Stimulated activated CD8-positive, alpha-beta memory T cell treated with anti-CD3 and anti-CD28 coated beads, Interleukin-7, amount 100 ng/mL, for 48 hours (primary cell): ENCODE results near the gene NCOA7.
A peak's percentile ranks its signal among the peaks of the same experiment; 100 is the strongest.

ENCODE experiments used
- DNase-seq, 2 donors: peaks; one replicate each; pipeline ENCODE4 v3.0.0-alpha.2; 2020; ENCODE audit warnings: low read depth in 1 of 2; ENCODE audit errors: extremely low read depth in 1 of 2

Gene NCOA7, protein sequence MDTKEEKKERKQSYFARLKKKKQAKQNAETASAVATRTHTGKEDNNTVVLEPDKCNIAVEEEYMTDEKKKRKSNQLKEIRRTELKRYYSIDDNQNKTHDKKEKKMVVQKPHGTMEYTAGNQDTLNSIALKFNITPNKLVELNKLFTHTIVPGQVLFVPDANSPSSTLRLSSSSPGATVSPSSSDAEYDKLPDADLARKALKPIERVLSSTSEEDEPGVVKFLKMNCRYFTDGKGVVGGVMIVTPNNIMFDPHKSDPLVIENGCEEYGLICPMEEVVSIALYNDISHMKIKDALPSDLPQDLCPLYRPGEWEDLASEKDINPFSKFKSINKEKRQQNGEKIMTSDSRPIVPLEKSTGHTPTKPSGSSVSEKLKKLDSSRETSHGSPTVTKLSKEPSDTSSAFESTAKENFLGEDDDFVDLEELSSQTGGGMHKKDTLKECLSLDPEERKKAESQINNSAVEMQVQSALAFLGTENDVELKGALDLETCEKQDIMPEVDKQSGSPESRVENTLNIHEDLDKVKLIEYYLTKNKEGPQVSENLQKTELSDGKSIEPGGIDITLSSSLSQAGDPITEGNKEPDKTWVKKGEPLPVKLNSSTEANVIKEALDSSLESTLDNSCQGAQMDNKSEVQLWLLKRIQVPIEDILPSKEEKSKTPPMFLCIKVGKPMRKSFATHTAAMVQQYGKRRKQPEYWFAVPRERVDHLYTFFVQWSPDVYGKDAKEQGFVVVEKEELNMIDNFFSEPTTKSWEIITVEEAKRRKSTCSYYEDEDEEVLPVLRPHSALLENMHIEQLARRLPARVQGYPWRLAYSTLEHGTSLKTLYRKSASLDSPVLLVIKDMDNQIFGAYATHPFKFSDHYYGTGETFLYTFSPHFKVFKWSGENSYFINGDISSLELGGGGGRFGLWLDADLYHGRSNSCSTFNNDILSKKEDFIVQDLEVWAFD

DNA sequence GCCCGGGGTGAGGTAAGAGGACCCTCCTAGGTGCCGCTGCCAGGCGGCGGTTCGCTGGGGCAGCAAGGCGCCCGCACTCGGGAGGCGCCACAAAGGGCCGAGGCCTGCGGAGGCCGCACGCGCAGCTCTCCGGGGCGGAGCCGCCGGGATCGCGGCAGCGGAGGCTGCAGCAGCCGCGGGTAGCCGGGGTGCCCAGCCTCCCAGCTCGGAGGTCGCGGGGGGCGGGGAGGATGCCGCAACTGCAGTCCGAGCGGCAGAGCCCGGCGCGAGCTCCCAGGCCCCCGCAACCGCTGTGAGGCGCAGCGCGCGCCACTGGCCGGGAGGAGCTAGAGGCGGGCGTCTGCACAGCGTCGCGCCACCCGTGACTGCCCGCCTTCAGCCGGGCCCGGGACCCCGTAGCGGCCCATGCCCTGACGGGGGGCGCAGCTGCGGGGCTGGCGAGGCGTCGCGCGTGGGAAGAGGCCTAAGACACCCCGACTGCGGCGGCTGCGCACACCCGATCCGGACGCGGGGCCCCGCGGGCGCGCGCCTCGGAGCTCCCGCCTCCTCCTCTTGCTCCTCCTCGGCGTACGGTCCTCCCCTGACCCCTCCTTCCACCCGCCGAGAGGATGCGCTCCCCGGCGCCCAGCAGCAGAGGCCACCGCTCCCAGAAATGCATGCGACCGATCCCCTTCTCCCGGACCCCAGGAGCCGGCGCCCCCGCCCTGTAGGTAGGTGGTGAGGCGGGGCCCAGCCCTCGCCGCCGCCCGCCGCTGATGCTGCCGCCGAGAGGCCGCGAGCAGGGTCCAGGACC, at the start of gene NCOA7:
TSS of gene NCOA7 (plus strand) at position 603 of the 793 bp plus-strand sequence. CDS start 24,395 bp downstream, outside the sequence.
- DNase-seq = peak; percentile 58 to 61

DNA sequence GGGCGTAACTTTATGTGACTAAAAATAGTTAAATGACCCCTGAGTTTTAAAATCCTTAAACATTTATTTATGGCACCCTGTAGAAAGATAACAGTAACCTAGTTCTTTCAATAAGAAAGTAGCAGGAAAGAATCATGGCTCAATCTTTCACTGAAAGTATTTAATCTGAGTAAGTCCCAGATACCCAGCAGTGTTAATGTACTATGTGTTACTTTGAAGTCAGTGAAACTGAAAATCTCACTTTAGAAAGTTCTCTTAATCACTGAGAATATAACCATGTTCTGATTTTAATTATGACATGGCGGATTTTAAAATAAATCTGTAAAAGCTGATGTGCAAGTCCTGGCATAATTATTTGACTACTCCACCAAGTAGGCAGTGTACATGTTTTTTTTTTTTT, 49.4 kb upstream of the NCOA7 start:
- no peak for DNase-seq

DNA sequence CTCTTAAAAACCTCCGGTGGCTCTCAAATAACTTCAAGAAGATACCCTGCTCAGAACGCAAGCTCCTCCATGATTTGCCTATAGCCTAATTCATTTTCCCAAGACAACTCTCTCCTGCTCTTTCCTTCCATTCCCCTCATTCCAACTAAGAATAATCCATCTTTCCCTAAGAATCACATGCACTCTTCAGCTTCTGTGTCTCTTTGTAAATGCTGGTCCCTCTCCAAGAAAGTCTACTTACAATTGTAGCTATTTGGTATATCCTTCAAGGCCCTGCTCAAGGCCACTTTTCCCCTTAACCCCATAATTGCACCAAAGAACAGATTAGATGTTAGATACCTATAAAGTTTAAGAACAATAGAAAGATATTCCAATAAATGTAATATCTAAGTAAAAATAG, 48.7 kb upstream of the NCOA7 start:
- DNase-seq = no peak

DNA sequence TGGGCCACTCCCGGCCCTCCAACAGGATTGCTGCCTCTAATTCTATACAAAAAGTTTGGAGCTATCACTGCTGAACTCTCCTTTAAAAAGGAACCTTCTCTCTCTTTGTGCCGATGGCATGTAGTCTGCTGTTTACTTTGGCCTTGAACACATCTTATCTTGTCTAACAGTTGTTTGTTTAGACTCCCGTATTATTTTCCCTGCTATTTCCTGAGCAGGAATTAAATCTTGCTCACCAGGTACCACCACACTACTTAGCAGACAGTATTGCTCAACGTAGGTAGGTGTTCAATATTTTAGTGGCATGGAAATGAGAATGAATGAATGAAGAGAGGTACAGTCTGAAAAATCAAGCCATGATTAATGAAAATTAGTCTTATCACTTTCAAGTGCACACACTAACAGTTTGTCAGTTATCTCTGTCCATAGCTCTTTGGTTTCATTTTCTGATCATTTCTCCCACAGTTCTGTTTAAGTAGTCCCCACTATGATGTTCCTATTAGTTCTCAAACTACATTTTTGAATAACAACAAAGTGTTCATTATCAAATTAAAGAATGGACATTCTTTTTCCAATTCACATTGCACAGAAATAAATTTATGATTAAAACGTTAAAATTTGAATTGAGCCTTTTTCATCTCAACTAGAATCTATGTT, 48.2 kb upstream of the NCOA7 start:
- DNase-seq = no peak

DNA sequence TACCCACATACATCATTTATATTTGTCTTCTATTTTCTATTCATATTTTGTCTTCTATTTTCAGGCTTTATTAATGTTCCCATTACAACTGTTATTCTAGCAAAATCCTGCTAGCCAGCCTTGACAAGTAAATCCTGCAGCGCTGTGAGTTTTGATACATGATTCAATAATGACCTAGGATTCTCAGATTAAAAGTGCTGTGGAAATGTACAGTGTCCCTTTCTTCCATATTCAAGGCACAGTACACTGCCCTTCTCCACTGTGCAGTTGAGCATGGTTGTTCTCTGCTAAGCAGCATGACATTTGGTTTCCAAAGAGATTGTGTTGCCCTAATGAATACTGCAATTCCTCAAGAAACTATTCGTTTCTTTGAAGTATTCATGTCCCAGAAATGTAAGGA, 47.2 kb upstream of the NCOA7 start:
- DNase-seq = no peak

DNA sequence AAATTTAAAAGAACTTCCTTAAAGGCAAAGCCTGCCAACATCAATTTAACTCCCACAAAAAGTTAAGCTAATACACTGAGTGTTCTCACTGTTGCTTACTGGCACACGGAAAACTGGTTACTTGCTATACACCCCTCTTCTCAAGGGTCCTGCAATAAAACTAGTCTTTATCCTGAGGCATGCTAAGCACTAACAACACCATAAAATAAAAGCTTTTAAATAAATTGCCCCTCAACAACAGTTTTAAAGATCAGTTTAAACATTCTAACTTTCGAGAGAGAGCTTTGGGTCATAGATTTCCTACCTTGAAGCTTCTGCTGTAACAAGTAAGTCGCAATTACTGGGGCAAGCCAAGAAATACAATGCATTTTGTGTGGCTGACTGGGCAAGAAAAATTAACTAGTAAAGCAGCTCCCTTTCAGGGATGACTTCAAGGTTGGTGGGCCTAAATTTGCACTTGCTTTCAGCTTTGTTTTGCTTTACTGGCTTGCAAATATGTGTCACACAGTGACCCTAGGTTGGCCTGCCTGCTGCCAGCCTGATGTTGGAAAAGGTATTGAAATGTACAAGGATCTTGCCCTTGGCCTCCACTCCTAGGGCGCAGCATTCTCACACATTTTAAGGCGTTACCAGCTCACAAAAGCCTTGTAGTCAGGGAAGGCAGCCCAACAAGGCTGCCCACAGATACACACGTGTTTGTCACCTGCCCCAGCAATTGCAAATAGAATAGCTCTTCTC, 45.3 kb upstream of the NCOA7 start:
- no peak for DNase-seq

DNA sequence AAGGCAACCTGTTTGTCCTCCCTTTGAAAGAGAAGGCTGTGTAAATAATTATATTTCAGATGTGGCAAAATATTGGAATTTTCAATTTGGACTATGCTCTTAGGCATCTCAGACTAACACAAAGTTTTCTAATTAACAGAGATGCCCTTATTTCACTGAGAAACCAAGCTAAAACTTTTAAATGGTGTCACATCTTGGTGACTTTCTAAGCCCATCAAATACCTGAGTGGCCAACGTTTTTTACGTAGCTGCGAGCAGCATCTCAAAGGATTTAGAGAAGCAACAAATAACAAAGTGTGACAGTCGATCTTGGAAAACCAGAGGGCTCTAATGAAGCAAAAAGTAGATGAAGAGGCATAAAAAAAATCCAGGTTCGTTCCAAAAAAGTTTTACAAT, 44.7 kb upstream of the NCOA7 start:
- no peak for DNase-seq

DNA sequence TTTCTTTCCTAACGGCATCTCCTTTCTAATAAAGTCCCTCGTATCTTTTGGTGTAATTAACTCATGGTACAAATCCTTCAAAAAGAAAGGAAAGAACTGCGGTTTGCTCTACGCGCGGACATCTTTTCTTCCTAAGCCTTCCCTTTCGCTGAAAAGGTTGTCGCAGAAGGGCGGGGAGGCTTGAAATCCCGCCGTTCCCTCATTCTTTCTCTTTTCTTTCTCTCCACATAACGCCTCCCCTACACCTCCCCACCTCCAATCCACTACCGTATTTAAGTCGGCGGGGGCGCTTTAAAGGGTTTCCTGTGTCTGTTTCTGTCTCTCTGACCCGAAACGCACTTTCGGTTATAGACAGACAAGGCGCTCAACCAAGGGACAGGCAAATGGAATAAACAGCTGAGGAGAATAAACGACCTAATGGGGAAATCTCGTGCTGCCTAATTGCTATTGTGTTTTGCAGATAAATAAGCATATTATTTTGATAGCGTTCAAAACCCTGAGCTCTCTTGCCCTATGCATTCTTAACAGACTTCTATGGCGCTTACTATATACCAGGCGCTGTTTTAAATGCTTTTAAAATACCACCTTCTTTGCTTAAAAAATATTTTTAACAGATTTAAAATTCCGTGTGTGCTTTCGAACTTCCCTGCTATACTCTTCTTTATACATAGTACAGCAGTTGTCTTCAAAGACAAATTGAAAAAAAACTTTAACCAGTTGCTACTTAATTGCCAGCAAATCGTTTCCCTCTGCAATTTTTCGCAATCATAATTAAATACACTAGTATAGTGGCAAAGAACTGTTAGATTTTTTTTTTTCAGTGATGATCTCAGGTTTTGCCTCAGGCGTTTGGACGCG, 43.8 kb upstream of the NCOA7 start:
- peak in 1 of 2 donors; percentile 54 for DNase-seq

DNA sequence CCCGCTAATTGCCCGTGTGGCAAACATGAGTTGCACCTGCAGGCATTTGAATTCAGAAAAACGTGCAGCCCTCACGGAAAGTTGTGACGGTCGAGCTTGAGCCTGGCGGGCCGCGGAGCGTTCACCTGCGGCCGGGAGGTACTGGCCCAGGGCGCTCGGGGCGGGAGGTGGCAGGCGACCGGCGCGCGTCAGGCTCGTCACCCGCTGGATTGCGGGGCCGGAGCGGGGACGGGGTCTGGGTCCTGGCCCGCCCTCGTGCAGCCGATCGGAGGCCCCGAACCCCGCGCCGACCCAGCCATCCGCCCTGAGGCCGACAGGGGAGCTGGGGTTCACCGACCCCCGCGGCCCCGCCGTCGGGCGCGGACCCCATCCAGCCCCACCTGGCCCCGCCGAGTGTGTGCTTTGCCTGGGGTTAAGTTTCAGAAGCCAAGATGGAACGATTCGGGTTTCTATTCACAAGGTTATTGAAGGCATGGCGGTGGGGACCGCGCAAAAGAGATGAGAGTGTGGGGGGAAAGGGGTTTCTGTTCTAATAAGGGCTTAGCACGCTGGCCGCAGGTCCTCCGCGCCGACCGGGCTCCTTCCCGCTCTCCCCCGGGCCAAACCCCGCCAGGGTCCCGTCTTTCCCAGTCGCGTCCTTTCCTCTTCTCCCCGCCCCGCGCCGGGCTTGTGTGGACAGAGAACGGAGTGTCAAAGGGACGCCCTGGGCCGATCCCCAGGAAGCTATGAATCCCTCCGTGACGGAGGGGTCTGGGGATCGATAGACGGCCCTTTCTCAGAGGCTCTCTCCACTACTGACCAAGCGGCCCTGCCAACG, 43.0 kb upstream of the NCOA7 start:
- DNase-seq = no peak

DNA sequence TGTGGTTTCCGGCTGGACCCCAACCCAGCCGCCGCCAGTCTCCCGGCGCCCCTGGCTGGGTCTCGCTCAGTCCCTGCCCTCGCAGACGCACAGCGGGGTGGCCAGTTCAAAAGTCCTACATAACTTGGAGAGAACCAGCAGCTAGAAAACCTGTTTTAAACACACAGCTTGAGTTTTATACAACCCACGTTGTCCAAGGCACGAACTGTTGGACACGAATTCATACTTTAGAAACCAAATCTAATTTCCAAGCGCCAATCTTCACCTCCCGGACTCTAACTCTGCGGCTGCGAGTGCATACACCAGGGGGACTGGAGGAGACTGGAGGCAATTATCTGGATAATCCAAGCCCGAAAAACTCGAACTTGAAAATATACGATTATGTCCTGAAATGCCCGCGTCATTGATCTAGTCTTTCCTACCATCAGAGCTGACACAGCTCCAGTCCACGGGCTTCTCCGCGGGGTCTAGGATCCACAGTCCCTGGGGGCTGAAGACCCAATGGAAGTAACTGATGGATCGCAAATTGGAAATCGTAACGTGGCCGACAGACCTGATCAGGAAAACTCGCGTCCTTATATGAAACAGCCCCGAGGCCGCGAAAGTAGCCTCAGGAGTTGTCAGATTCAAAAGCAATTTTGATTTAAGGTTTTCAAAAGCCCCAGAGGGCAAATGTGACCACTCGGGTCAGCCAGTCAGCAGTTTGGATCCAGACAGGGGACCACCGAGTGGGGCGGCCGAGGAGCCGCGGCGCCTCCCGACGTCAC, 42.2 kb upstream of the NCOA7 start:
- no peak for DNase-seq

DNA sequence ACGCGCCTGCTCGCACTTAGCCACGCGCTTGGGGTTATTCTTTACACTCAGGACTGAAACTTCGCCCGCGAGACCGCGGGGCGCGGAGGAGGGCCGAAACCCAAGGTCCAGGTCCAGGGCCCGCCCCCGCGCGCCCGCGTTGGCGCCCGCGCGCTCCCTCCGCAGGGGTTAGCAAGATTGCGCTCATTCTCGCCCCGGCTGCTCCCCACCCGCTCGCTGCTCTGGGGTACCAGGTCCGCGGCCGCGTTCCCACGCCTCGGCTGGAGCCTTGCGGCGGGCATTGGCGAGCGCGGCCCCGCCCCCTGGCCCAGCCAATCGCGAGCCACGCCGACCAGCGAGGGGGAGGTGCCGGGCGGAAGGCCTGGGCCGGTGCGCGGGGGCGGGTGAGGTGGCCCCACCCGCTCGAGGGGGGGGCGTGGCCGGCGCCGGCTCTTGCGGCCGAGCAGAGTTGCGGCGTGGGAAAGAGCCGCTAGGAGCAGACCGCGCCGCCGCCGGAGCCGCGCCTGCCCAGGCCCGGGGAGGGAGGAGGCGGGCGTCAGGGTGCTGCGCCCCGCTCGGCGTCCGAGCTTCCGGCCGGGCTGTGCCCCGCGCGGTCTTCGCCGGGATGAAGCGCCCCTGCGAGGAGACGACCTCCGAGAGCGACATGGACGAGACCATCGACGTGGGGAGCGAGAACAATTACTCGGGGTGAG, 41.4 kb upstream of the NCOA7 start, which contains the start of gene HEY2:
TSS of gene HEY2 (plus strand) at position 460 of the 692 bp plus-strand sequence. CDS start at position 605, 145 bp downstream.
- DNase-seq = peak; percentile 79 to 81

DNA sequence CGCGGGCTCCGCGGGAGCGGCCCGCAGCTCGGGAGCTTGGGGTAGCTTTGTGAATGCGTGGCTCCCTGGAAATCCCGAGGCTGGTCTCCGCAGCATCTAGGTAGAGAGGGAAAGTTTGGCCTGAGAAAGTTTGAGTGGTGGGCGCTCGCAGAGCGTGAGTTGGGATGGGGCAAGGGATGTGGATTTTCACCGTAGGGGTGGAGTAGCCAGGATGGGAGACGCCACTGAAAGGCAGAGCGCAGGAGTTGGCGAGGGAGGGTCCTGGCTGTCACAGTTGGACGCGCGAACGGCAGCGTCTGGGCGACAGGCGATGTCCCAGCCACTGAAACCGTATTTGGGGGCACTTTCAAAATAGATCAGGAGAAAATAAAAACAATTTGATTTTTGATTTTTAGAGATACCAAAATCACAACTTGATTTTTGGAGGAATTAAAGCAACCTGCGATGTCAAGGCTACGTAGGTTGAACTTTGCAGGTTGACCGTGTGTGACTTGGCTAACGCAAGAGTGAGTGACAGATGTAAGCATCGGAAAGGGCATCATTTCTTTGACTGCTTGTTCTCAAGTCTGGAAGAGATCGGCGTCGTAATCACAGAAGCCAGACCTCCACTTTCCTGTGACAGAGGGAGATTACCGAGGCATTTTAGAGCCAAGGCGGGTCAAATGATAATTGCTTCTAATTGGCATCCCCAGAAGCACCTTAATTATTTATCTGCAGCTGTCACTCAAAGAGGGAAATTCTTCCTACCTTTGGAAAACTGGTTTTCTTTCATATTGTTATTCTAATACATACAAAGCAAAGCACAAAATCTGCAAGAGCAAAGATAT, 40.7 kb upstream of the NCOA7 start:
- DNase-seq = no peak

DNA sequence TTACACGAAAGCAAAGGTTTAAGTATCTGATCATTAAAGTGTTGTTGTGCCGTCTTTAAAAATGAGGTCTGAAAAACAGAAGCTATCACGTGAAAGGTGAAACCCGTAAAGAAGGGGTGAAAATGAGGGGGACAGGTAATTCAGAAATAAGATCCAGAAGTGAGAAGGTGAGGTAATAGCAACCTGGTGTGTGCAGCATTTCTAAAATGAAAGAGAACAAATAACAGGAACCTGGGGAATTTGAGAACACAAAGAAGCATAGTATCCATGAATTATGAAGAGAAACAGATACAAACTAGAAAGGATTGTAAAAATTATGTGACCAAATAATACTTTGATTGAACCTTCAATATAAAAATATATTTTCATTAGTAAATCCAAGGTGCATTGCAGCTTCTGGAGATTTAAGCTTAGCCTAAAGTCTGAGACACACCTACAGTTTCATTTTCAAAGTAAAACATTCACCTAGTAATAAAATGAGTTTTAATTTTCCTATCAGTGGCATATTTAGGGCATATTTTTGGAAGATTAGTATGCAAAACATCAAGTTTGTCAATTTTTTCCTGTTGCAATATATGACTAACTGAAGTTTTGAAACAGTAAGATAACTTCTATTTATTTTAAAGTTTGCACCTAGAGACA, 39.9 kb upstream of the NCOA7 start:
- no peak for DNase-seq

DNA sequence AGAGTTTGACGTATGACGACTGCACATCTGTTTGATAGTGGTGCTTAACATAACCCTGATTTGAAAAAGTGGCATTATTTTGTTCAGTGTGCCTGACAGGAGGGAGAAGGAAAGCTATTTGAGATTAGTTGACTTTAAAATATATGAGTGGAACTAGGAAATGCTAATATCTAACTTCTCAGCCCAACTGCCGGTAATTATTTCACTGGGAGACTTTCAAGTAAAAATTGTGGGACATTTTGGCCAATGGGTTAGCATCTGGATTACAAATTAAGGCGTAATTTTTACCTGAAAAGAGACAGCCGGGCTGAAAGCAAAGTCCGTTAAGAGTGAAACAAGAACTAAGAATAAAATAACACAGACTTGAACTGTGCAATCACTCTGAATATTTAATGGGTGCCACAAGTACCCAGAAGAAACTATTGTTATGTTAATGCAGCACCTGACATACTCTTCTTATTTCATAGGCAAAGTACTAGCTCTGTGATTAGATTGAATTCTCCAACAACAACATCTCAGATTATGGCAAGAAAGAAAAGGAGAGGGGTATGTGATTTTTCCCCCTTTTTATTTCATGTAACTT, 39.3 kb upstream of the NCOA7 start:
- no peak for DNase-seq

DNA sequence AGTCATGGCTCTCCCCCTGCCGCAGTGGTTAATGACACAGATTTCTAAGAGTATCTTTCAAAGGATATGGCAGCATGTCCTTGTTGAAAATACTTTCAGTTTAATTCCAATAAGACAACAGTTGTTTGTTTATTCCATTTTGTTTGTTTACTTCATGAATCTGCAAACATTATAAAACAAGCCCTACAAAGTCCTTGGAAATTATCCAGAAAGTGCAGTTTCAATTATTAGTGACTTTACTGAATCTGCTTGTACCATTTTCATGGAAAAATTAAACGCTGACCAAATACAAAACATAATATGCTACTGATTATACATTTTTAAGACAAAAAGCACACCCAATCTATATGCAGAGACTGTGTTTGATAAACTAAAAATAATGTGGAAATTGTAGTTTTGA, 38.0 kb upstream of the NCOA7 start:
- DNase-seq = no peak
